ENCODE data around the gene THUMPD3.
A peak's percentile ranks its signal among the peaks of the same experiment; 100 is the strongest.

Gene THUMPD3

GRCh38 chr3:9396632-9397331, 33.9 kb downstream of the THUMPD3 start:
- DNase-seq (ENCODE audit: low spot score): peak; percentile 100

GRCh38 chr3:9397332-9397905, 34.6 kb downstream of the THUMPD3 start, which contains the start of gene SETD5:
Gene SETD5 (plus strand): TSS chr3:9397615. CDS start chr3:9428939, 31,324 bp downstream.
- peak; percentile 98 for DNase-seq (ENCODE audit: low spot score)

GRCh38 chr3:9397906-9398699, 35.2 kb downstream of the THUMPD3 start:
- peak; percentile 46 for DNase-seq (ENCODE audit: low spot score)

GRCh38 chr3:9398700-9399336, 36.0 kb downstream of the THUMPD3 start:
- peak; percentile 54 for DNase-seq (ENCODE audit: low spot score)

DNA sequence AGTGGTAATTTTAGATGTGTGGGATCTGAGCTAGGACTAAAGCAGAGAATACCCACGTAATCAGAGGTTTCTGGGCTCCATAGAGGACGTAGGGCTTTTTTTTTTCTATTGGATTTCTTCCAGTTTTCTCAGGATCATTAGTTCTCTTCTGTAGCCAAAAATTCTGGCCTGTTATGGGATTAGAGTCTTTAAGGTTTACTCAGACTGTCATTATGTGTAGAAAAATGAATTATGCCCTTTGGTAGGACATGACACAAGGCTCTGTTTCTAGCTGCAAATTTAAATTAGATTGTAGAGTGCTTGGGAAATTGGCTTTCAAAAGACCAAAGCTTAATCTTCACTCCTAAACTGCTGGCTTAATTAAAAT, 36.5 kb downstream of the THUMPD3 start:
- no peak for DNase-seq (ENCODE audit: low spot score)

DNA sequence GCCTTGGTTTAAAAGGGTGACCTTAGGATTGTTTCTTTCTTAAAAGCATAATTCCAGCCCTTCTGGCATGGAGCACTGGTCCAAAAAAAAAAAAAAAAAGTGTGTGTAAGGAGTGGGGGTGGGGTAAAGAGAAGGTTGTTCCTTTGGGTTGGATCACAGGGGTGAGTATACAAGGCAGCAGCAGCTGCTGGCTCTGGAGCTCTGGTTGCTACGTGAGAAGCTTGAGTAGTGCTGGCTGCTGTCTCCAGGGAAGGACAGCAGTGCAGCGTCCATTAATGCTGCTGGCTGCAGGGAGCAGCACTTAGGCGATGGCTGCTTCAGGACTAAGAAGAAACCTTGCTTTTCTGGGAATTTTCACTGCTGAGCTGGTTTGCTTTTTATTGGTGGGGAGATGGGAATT, 36.9 kb downstream of the THUMPD3 start:
- peak; percentile 98 for DNase-seq (ENCODE audit: low spot score)

- DNase-seq (ENCODE audit: low spot score): peak; percentile 61
These were observed 37.8 kb downstream of the THUMPD3 start for GRCh38 chr3:9400616-9401015.

DNA sequence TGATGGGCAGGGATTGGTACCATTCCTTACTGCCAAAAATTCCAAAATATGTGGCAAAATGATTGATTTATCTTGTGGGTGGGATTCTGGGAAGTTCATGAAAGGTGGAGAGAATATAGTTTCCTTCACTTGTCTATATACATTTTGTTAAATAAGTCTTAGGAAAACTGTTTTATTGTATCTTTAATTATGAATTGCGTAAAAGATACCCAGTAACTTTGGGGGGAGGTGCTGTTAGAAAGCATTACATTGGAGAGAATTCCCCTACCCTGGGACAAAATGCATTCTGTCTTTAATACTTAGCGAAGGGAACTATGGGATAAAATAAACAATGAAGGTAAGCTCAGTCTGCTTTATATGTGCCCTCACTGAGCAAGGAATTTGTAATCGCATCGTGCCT, 39.1 kb downstream of the THUMPD3 start:
- DNase-seq (ENCODE audit: low spot score): no peak

DNA sequence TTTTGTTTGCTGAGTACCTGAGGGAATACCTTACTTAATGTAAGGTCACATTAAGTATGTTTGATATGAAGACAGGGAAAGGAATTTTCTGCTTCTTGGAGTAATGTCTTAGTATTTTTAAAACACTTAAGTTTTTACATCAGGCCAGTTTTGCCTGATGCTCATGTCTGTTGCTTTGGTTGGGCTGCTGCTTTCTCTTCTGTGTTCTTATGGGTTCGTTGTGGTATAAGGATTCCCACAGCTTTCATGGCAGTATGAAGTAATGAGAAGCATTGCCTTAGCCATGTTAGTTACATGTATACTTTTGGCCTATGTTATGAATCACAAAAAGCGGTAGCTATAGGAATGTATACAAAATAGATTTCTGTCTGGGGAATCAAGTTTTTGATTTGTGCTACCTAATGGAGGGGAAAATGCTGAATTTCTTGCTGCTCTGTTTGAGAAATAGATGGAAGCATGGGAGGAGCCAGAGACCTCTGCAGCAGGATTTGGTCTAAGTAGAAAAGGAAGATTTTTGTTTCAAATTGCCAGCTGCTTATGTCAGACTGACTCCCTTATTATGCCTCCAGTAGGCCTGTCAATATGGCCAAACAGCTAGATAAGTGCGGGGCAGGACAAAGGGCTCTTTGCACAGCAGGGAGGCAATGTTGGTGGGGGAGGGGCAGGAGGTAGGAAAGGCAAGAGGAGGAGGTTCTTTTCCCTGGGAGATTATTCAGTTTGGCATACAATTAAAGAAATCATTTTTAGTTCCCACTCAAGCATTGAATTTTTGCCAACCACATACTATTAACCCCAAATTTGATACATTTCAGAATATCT, 39.8 kb downstream of the THUMPD3 start:
- DNase-seq (ENCODE audit: low spot score): peak; percentile 66

- DNase-seq (ENCODE audit: low spot score): no peak
These were observed 40.6 kb downstream of the THUMPD3 start for GRCh38 chr3:9403463-9403862.

GRCh38 chr3:9404680-9405079, 41.8 kb downstream of the THUMPD3 start:
- no peak for DNase-seq (ENCODE audit: low spot score)

GRCh38 chr3:9405756-9406155, 42.9 kb downstream of the THUMPD3 start:
- DNase-seq (ENCODE audit: low spot score): no peak

GRCh38 chr3:9406856-9407626, 44.2 kb downstream of the THUMPD3 start:
- DNase-seq (ENCODE audit: low spot score): no peak

- DNase-seq (ENCODE audit: low spot score): no peak
These were observed 45.2 kb downstream of the THUMPD3 start for GRCh38 chr3:9408061-9408460.

- no peak for DNase-seq (ENCODE audit: low spot score)
These were observed 45.7 kb downstream of the THUMPD3 start for GRCh38 chr3:9408546-9408945.

DNA sequence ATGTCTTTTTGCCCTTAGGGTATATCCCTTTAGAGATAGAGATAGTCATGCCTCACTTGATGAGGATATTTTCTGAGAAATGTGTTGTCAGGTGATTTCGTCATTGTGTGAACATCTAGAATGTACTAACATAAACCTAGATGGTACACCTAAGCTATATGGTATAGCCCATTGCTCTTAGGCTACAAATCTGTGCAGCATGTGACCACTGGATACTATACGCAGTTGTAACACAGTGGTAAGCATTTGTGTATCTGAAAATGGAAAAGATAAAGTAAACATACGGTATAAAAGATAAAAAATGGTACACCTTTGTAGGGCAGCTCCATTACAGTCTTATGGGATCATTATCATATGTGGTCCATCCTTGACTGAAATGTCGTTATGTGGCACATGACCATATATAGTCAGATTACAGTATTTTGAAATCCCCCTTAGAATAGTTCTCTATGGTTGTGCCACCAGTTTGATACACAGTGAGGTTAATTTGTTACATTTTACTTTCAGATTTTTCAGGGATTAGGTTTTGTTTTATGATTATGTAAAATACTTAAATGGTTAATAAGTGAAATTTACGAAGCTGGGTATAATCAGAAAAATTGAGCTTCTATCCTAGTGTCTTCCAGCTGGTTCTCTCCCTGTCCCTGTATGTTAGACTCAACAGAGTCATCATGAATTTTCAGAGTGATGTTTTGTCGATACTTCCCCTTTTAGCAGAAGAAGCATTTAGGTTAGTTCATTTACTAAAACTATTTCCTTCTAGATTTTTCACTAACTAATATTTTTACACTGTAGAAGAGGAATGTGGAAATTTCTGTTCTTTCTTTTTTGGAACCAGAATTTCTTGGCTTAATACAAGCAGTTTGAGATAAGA, 47.4 kb downstream of the THUMPD3 start:
- DNase-seq (ENCODE audit: low spot score): no peak

DNA sequence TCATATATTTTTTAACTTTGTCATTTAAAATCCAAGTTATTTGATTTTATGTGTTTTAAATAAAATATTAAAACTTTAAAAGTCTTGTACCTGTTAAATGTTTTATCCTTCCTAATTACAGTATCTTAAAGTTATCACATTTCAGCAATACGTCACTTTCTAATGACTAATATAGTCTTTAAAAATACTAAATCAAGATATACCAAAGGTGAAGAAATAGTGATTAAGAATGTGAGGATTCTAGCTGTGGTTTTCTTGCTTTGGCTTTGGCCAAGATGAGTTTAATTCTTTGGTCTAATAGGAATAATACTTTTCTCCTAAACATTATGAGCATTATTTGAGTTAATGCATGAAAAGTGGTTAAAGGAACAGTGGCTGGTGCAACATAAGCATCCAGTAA, 48.4 kb downstream of the THUMPD3 start:
- DNase-seq (ENCODE audit: low spot score): no peak

DNA sequence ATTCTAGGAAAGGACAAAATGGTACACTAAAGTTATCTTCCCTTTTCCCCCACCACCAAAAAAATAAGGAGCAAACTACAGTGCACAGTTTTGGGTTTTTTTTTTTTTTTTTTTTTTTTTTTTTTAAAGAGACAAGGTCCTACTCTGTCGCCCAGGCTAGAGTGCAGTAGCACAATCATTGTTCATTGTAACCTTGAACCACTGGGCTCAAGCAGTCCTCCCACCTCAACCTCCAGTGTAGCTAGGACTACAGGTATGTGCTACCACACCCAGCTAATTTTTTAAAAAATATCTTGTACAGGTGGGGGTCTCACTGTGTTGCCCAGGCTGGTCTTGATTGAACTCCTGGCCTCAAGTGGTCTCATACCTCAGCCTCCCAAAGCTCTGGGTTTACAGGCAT, 49.4 kb downstream of the THUMPD3 start:
- DNase-seq (ENCODE audit: low spot score): no peak

DNA sequence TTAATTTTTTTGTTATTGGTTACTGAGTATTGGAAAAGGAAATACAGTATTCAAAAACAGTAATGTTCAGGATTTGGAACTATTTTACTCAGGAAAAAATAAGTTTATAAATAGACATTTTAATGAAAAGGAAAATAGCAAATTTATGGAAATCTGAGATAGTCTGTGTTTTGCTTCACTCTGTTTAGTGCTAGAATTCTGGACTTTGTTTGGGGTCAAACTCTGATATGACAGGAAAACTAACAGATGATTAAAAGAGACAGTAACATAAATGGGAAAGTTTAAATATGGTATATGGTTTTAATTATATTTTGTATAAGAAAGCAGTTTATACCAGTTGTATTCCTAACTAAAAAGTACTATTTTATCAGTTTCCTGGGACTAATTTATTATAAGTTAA, 52.0 kb downstream of the THUMPD3 start:
- DNase-seq (ENCODE audit: low spot score): no peak
